Measurements from ENCODE around the gene UPF1.
A peak's percentile ranks its signal among the peaks of the same experiment; 100 is the strongest.
"Not testable (repeated sequence)": the region's sequence is repeated elsewhere in the genome, so short reads cannot be mapped to it uniquely, and the experiment has no call there.

UPF1 gene

GRCh38 chr19:18799389-18799970 is 32.3 kb upstream of the UPF1 start:
- no peak for DNase-seq (ENCODE audit: low read depth)

DNA sequence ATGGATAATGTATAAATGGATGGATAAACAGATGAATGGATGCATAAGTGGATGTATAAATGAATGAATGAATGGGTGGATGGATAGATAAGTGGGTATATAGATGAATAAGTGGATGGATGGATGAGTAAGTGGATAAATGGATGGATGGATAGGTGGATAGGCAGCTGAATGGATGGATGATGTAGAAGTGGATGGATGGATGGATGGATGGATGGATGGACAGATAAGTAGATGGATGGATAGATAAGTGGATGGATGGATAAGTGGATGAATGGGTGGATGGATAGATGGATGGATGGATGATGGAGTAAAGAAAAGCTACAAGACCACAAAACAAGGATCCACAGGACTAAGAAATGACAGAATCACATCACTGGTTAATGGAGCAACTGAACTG is 31.7 kb upstream of the UPF1 start:
- DNase-seq (ENCODE audit: low read depth) = no peak

GRCh38 chr19:18800636-18801035 is 31.1 kb upstream of the UPF1 start:
- DNase-seq (ENCODE audit: low read depth) = no peak

DNA sequence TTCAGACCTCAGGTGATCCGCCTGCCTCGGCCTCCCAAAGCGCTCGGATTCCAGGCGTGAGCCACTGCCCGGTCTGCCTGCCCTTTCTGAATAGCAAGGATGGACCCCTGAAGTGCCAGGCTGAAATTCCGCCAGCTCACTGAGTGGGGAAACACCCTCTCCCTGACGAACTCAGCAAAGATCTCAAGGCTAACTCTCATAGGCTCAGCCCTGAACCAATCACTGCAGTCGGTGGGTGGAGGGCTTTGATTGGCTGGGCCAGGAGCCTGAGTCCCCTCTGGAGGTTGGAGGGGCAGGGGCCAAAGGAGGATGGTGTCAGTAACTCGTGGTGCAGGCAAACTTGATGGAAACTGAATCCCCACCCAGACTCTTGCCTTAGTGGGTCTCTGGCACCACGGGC is 29.4 kb upstream of the UPF1 start:
- no peak for DNase-seq (ENCODE audit: low read depth)

- no peak for DNase-seq (ENCODE audit: low read depth)
Measured at GRCh38 chr19:18803550-18804138, 28.1 kb upstream of the UPF1 start.

DNA sequence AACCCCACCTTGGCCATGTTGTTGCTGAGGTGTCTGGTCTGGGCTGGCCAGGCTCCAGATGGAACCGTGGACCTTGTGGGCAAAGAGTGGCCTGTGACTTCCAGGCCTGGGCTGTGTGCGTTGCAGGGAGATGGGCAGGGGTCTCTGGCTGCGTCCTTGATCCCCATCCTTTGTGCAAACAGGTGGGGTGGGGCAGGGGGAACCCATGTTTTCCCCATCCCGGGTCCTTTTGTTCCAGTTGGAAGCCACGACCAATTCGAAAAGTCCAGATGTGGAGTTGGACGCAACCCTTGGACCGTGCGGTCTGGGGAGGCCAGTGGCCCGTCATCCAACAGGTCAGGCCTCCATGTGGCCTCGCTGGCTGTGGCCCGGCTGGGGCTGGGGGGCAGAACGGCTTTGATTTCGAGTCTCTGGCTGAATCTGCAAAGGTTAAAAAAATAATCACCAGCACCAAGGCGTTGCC is 27.6 kb upstream of the UPF1 start:
- DNase-seq (ENCODE audit: low read depth) = no peak

DNA sequence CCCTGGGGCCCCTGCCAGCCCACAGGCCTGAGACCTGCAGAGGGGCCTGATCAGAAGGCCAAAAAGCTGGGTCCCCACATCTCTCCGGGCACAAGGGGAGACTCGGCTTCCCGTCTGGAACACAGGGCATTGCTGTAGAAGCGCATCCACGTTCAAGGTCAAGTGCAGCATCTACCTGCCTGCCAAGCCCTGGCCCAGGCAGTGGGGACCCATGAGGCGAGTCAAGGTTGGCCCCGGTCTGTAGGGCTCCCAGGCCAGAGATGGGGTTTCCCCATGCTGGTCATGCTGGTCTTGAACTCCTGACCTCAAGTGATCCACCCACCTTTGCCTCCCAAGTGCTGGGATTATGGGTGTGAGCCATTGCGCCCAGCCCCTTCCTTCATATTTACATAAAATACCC is 27.1 kb upstream of the UPF1 start:
- DNase-seq (ENCODE audit: low read depth) = no peak

DNA sequence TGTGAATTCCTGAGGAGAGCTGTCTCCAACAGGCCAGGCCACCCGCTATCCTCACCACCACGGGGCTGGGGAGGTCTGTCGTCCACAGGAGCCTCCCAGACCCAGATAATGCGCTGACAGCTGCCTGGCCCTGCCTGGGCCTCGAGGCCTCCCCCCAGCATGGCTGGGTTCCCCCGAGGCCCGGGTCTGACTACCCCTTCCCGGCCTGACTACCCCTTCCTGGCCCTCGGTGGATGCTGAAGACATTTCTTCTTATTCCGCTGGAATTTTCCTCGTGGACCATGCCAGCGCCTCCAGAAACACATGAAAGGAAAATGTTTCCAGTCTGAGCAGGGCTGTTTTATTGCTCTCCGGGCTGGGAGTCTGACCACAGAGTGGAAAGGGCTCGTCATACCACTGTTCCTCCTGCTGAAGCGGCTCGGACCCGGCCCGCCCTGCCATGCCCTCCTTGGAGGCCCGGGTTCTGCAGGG is 23.9 kb upstream of the UPF1 start:
- DNase-seq (ENCODE audit: low read depth) = no peak

GRCh38 chr19:18809149-18809868 is 22.4 kb upstream of the UPF1 start:
- DNase-seq (ENCODE audit: low read depth) = peak; percentile 93

- DNase-seq (ENCODE audit: low read depth) = not testable (repeated sequence)
Measured at GRCh38 chr19:18811638-18812037, 20.1 kb upstream of the UPF1 start.

GRCh38 chr19:18814063-18814462 is 17.7 kb upstream of the UPF1 start:
- peak; percentile 33 for DNase-seq (ENCODE audit: low read depth)

DNA sequence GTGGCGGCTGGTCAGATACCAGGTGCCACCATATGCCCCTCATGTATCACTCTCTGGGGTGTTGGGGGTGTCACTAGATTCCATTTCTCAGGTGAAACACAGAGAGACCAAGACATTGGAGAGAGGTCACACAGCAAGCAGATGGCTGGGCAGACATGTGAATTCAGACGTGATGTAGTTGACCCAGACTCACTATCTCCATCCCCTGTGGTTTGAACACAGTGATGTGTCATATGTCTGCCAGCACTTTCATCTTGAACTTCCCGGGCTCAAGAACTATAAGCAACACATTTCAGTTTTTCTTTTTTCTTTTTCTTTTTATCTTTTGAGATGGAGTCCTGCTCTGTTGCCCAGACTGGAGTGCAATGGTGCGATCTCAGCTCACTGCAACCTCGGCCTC is 16.1 kb upstream of the UPF1 start:
- no peak for DNase-seq (ENCODE audit: low read depth)

DNA sequence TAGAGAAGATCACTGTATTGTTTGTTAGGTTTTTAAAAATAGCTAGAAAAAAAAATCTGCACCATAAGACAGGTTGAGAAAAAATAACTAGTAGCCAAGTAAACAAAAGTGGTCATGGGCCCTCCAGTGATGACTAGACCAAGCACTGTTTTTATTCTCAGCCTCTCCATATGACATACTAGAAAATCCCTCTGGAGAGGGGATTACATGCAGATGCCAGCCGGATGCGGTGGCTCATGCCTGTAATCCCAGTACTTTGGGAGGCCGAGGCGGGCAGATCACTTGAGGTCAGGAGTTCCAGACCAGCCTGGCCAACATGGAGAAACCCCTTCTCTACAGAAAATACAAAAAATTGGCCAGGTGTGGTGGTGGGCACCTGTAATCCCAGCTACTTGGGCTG is 15.1 kb upstream of the UPF1 start:
- DNase-seq (ENCODE audit: low read depth) = not testable (repeated sequence)

DNA sequence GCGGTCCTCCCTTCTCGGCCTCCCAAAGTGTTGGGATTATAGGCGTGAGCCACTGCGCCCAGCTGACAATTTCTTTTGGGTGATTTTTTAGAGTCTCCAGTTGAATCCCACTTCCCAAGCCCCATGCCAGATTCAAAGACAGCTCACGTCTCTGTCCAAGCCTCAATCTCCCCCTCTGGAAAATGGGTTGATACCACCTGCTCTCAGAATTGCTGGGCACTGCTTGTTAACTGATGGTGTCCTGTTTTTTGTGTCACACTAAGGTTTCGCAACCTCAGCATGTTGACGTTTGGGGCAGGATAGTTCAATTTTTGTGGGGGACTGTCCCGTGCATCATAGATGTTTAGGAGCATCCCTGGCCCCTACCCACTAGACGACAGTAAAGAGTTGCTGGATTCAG is 14.2 kb upstream of the UPF1 start:
- no peak for DNase-seq (ENCODE audit: low read depth)

- DNase-seq (ENCODE audit: low read depth) = no peak
Measured at GRCh38 chr19:18828786-18829185, 3.0 kb upstream of the UPF1 start.

- DNase-seq (ENCODE audit: low read depth) = no peak
Measured at GRCh38 chr19:18830488-18830887, 1.3 kb upstream of the UPF1 start.

GRCh38 chr19:18832306-18833140 is 764 bp downstream of the UPF1 start:
- DNase-seq (ENCODE audit: low read depth) = no peak

GRCh38 chr19:18833141-18833476 is 1.4 kb downstream of the UPF1 start:
- no peak for DNase-seq (ENCODE audit: low read depth)

GRCh38 chr19:18833849-18834643 is 2.3 kb downstream of the UPF1 start:
- DNase-seq (ENCODE audit: low read depth) = no peak

DNA sequence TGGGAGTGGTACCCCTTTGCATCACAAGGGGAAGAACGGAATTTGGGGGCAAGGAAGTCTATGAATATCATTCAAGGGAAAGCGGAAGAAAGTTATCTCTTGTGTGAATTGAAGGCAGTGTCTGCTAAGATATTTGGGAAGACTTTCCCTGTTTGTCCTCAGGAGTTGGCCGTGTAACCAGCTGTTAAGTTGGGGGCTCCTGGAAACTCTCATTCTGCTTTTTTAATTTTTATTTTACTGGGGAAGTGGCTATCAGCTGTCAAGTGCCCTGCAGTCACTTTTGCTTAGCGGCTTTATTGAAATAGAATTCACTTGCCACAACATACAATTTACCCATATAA is 2.9 kb downstream of the UPF1 start:
- DNase-seq (ENCODE audit: low read depth) = no peak

DNA sequence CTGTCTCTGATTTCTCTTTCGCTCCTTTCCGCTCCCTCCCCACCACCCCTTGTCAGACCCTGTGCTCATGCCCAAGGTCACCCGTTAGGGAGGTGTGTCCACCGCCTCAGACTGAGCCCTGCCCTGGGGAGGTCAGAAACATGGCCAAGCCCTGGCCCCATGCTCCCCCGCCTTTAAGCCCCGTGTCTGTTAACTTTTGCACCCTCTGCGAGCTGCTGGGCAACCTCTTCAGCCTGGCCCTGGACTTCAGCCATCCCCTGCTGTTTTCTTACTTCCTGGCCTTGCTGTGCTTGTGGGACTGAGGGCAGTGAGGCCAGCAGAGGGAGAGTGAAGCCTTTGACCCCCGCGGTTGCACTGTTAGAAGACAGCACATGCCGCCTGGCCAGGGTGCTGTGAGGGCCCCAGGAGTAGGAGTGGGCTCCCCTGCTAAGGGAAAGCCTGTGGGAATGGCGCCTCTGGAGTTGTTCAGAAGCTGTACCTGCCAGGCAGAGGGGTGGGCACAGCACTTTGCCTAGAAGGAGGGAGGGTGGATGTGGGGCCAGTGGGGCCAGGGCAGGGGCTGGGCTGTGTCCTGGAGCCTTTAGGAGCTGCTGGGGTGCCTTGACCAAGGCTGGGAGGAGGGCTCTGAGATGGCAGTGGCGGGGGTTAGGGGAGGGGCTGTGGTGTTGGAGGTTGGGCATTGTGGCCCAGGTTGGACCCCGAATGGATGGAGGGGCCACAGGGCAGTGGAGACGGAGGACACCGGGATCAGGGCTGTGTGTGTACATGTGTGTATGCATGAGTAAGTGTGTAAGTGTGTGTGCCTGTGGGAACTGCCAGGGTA is 7.9 kb downstream of the UPF1 start:
- DNase-seq (ENCODE audit: low read depth) = peak; percentile 33
